Measurements from ENCODE around the gene SLC25A24. TPM values are rescaled to one million over a fixed set of nuclear protein-coding genes. Genes with fewer than 3 reads are reported as not detected.

SLC25A24 gene
- total and polyA plus RNA-seq, 4 donors: 1.3 to 8.6 (median 3.0) TPM

DNA sequence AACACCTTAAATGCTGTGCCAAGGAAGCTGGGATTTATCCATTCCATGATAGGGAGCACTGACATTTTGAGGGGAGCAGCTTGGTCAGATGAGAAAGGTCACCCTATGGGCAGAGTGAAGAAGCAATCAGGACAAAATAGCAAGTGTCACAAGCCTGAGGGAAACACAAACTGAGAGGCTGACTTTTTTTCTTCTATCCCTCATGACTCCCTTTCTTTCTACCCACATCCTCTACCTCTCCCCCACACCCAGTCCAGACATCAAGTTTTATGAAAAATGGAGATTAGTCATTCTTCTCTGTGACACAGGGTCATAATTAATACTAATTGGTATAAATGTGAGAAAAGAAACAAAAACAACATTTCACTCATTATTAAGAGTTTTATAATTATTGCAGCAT, 103.1 kb downstream of the SLC25A24 start:
- Histone ChIP-seq H3K27me3 (ENCODE audit: control insufficient read depth in 4 of 4, insufficient read depth in 4 of 4, low read length in 3 of 4) (no peaks in the 10 kb centered on the region), H3K36me3 (ENCODE audit: control insufficient read depth in 4 of 4, insufficient read depth in 3 of 4, low read depth in 1 of 4, low read length in 3 of 4) (no peaks in the 10 kb centered on the region), H3K9me3 (ENCODE audit: control insufficient read depth in 4 of 4, low read length in 3 of 4) (peaks cover 0 to 1% (median 0%) of the 10 kb centered on the region in 4 donors), H3K27ac (ENCODE audit: low read depth in 1 of 2, low read length in 2 of 2) (no peak overlapping the region), H3K9ac (ENCODE audit: low read depth in 1 of 2, low read length in 2 of 2) (no peak overlapping the region), H3K4me1 (ENCODE audit: control insufficient read depth in 4 of 4, insufficient read depth in 4 of 4, low read length in 3 of 4) (no peaks in the 10 kb centered on the region), H3K4me3 (ENCODE audit: low read depth in 1 of 3, low read length in 3 of 3) (no peak overlapping the region)
- TF ChIP-seq CTCF (IDR thresholded peaks at IDR 0.05; ENCODE audit: low read depth, low read length, missing input control) (no peak), FOXA2 (IDR thresholded peaks at IDR 0.05) (no peak), TAF1 (conservative IDR thresholded peaks at IDR 0.05) (no peak), JUND (IDR thresholded peaks at IDR 0.05) (no peak), RAD21 (IDR thresholded peaks at IDR 0.05) (no peak)
- TF ChIP-seq, protein P1, sequence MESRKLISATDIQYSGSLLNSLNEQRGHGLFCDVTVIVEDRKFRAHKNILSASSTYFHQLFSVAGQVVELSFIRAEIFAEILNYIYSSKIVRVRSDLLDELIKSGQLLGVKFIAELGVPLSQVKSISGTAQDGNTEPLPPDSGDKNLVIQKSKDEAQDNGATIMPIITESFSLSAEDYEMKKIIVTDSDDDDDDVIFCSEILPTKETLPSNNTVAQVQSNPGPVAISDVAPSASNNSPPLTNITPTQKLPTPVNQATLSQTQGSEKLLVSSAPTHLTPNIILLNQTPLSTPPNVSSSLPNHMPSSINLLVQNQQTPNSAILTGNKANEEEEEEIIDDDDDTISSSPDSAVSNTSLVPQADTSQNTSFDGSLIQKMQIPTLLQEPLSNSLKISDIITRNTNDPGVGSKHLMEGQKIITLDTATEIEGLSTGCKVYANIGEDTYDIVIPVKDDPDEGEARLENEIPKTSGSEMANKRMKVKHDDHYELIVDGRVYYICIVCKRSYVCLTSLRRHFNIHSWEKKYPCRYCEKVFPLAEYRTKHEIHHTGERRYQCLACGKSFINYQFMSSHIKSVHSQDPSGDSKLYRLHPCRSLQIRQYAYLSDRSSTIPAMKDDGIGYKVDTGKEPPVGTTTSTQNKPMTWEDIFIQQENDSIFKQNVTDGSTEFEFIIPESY (IDR thresholded peaks at IDR 0.05): no peak
- TF ChIP-seq, protein P2, sequence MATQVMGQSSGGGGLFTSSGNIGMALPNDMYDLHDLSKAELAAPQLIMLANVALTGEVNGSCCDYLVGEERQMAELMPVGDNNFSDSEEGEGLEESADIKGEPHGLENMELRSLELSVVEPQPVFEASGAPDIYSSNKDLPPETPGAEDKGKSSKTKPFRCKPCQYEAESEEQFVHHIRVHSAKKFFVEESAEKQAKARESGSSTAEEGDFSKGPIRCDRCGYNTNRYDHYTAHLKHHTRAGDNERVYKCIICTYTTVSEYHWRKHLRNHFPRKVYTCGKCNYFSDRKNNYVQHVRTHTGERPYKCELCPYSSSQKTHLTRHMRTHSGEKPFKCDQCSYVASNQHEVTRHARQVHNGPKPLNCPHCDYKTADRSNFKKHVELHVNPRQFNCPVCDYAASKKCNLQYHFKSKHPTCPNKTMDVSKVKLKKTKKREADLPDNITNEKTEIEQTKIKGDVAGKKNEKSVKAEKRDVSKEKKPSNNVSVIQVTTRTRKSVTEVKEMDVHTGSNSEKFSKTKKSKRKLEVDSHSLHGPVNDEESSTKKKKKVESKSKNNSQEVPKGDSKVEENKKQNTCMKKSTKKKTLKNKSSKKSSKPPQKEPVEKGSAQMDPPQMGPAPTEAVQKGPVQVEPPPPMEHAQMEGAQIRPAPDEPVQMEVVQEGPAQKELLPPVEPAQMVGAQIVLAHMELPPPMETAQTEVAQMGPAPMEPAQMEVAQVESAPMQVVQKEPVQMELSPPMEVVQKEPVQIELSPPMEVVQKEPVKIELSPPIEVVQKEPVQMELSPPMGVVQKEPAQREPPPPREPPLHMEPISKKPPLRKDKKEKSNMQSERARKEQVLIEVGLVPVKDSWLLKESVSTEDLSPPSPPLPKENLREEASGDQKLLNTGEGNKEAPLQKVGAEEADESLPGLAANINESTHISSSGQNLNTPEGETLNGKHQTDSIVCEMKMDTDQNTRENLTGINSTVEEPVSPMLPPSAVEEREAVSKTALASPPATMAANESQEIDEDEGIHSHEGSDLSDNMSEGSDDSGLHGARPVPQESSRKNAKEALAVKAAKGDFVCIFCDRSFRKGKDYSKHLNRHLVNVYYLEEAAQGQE (IDR thresholded peaks at IDR 0.05): no peak
- no peak for DNase-seq (ENCODE audit: low spot score)

DNA sequence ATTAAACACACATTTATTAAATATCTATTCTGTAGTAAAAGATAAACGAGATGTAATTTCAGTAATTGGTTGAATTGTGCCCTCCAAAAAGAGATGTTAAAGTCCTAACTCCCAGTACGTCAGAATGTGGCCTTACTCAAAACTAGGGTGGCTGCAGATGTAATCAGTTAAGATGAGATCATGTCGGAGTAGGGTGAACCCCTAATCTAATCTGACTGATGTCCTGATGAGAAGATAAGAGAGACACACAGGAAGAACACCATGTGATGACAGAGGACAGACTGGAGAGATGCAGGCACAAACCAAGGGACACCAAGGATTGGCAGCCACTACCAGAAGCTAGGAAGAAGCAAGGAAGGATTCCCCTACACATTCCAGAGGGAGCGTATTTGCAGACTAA, 104.1 kb downstream of the SLC25A24 start:
- Histone ChIP-seq H3K9me3 (ENCODE audit: control insufficient read depth in 4 of 4, low read length in 3 of 4) (peaks cover 0 to 1% (median 0%) of the 10 kb centered on the region in 4 donors), H3K4me1 (ENCODE audit: control insufficient read depth in 4 of 4, insufficient read depth in 4 of 4, low read length in 3 of 4) (no peaks in the 10 kb centered on the region), H3K36me3 (ENCODE audit: control insufficient read depth in 4 of 4, insufficient read depth in 3 of 4, low read depth in 1 of 4, low read length in 3 of 4) (no peaks in the 10 kb centered on the region), H3K9ac (ENCODE audit: low read depth in 1 of 2, low read length in 2 of 2) (no peak overlapping the region), H3K4me3 (ENCODE audit: low read depth in 1 of 3, low read length in 3 of 3) (no peak overlapping the region), H3K27ac (ENCODE audit: low read depth in 1 of 2, low read length in 2 of 2) (no peak overlapping the region), H3K27me3 (ENCODE audit: control insufficient read depth in 4 of 4, insufficient read depth in 4 of 4, low read length in 3 of 4) (no peaks in the 10 kb centered on the region)
- 69% methylated on average over 4 of the region's 4 CpGs for WGBS
- TF ChIP-seq MAX (IDR thresholded peaks at IDR 0.05) (no peak), HNF4A (conservative IDR thresholded peaks at IDR 0.05) (no peak), CTCF (IDR thresholded peaks at IDR 0.05; ENCODE audit: low read depth, low read length, missing input control) (no peak), YY1 (IDR thresholded peaks at IDR 0.05) (no peak), NR2F2 (IDR thresholded peaks at IDR 0.05) (no peak), TAF1 (conservative IDR thresholded peaks at IDR 0.05) (no peak), FOXA2 (IDR thresholded peaks at IDR 0.05) (no peak), HNF4G (IDR thresholded peaks at IDR 0.05) (no peak), RXRA (IDR thresholded peaks at IDR 0.05) (no peak), RAD21 (IDR thresholded peaks at IDR 0.05) (no peak), JUND (IDR thresholded peaks at IDR 0.05) (no peak), EGR1 (IDR thresholded peaks at IDR 0.05; ENCODE audit: low read depth in 2 of 2) (no peak)
- TF ChIP-seq, protein P2 (IDR thresholded peaks at IDR 0.05): no peak
- TF ChIP-seq, protein P1 (IDR thresholded peaks at IDR 0.05): no peak
- TF ChIP-seq, protein P3, sequence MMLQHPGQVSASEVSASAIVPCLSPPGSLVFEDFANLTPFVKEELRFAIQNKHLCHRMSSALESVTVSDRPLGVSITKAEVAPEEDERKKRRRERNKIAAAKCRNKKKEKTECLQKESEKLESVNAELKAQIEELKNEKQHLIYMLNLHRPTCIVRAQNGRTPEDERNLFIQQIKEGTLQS (IDR thresholded peaks at IDR 0.05): no peak
- DNase-seq (ENCODE audit: low spot score): no peak

Data from liver (tissue), 9 donors.